NB4 (cell line): Measurements from ENCODE around the gene FANCE.

Source experiments
- MAX ChIP-seq: IDR thresholded peaks from 2 replicates; pipeline ENCODE4 v1.6.1; 2011; ENCODE audit warnings: low read depth, low read length
- POLR2A ChIP-seq: IDR thresholded peaks from 2 replicates; pipeline ENCODE4 v1.6.1; 2011; ENCODE audit warnings: mild to moderate bottlenecking; ENCODE audit not compliant: insufficient read length; ENCODE audit errors: extremely low read depth
- TF ChIP-seq, protein P1 (sequence below): IDR thresholded peaks from one replicate; pipeline ENCODE4 v1.5.1; 2012; ENCODE audit warnings: low read depth, low read length

GRCh38 chr6:35483893-35484645, 31.9 kb downstream of the FANCE start:
- TF ChIP-seq, protein P1, sequence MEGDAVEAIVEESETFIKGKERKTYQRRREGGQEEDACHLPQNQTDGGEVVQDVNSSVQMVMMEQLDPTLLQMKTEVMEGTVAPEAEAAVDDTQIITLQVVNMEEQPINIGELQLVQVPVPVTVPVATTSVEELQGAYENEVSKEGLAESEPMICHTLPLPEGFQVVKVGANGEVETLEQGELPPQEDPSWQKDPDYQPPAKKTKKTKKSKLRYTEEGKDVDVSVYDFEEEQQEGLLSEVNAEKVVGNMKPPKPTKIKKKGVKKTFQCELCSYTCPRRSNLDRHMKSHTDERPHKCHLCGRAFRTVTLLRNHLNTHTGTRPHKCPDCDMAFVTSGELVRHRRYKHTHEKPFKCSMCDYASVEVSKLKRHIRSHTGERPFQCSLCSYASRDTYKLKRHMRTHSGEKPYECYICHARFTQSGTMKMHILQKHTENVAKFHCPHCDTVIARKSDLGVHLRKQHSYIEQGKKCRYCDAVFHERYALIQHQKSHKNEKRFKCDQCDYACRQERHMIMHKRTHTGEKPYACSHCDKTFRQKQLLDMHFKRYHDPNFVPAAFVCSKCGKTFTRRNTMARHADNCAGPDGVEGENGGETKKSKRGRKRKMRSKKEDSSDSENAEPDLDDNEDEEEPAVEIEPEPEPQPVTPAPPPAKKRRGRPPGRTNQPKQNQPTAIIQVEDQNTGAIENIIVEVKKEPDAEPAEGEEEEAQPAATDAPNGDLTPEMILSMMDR = no peak
- TF ChIP-seq POLR2A = no peak
- TF ChIP-seq MAX = no peak
